ENCODE data around the gene UBQLN4.

- TF ChIP-seq MAX (IDR thresholded peaks at IDR 0.05; ENCODE audit: low read depth, low read length) (no peak), POLR2A (IDR thresholded peaks at IDR 0.05; ENCODE audit: extremely low read depth, insufficient read length) (no peak), CTCF (IDR thresholded peaks at IDR 0.05; ENCODE audit: low read depth, low read length) (no peak)
Measured at GRCh38 chr1:156050376-156050775, 3.2 kb downstream of the UBQLN4 start.

All from NB4 (cell line).